ENCODE data around the gene UBAC1. TPM values are rescaled to one million over a fixed set of nuclear protein-coding genes. Genes with fewer than 3 reads are reported as not detected.

Gene UBAC1
- total and polyA plus RNA-seq, 10 of the 15 experiments (the other 5 are each of a cell fraction or from before 2014, with no cell fraction given) = 16.7 to 54.6 (median 38.5) TPM

DNA sequence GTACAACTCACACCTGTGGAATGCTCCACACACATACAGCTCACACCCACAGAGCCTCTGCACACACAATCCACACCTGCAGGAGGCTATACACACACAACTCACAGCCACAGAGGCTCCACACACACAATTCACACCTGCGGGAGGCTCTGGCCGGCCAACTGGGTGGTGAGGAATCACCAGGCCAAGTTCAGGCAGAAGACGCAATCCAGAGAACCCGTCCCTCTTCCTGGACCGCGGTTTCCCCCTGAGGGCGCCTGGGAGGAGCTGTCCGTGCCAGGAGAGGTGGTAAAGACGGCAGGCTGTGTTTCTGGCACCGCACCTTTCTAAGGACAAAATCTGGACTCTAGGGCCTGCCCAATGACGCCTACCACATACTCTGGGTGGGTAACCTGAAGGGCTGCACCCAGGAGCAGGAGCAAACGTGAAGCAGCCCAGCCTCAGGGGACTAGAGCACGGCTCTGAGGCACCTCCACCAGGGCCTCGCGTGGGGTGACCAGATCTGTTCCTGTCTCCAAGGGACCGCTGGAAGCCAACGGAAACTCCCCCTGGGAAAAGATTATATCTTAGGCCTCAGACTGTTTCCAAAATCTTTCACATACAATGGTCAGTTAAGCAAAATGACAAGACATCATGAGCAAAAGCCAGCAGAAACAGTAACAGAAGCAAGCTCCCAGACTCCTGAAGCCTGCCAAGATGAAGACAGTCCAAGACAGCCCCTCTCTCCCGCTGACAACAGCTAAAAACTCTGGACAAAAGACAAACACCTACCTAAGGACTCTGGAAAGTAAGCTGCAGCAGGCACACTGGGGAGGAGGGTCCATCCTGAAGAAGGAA, 70.8 kb downstream of the UBAC1 start (continued):
- no peak for TF ChIP-seq IKZF2 (IDR thresholded peaks at IDR 0.05)
- TF ChIP-seq, protein P1, sequence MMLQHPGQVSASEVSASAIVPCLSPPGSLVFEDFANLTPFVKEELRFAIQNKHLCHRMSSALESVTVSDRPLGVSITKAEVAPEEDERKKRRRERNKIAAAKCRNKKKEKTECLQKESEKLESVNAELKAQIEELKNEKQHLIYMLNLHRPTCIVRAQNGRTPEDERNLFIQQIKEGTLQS (IDR thresholded peaks at IDR 0.05; ENCODE audit: borderline replicate concordance, extremely low read depth, low read depth, low read length) = no peak
- TF ChIP-seq JUNB (IDR thresholded peaks at IDR 0.05) = no peak

DNA sequence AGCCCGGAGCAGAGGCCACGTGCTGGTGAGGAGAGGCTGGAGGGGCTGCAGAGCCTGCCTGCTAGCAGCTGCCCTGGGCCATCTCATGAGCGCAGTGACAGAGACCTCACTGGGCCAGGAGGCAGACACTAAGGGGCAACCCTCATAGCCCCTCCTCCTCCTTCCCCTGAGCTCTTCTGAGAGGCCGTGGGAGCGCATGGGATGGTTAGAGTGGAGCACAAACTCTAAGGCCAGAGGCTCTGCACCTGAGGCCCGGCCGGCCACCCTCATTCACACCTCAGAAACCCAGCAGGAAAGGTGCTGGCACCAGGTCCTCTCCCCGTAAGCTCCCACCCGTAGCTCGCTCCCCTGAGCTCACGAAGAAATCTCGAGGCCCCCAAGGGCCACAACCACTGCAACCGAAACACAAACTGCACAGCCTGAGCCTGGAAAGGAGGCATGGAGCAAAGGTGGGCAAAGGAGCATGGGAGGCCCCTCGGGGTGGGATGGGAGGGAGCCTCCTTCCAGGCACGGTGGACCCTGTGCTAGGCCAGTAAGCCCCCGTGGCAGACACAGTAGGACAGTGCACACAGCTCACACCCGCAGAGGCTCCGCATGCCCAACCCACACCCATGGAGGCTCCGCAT, 71.5 kb downstream of the UBAC1 start:
- no peak overlapping the region for H3K9ac ChIP-seq (ENCODE audit: control insufficient read depth, insufficient read depth, low read length)
- peaks cover 20% of the 10 kb centered on the region for H3K4me1 ChIP-seq (ENCODE audit: control insufficient read depth, insufficient read depth, low read length)
- no peak overlapping the region for H3K27ac ChIP-seq (ENCODE audit: control insufficient read depth, insufficient read depth)
- no peaks in the 10 kb centered on the region for H3K27me3 ChIP-seq (replicated peaks in 1 of 2; ENCODE audit: control insufficient read depth in 2 of 2, insufficient read depth in 2 of 2, low read length in 1 of 2)
- H4K20me1 ChIP-seq (ENCODE audit: control insufficient read depth, insufficient read depth) = no peaks in the 10 kb centered on the region; the same call in 1 of the 2 replicates
- H3K36me3 ChIP-seq (ENCODE audit: control insufficient read depth in 2 of 2, insufficient read depth in 2 of 2, low read length in 1 of 2) = peaks cover 0 to 5% of the 10 kb centered on the region in 2 experiments; a peak in 2 of 4 replicates
- ChIA-PET CTCF (no interaction called here), SMC1A (ENCODE audit: uncharacterized antibody, unreplicated experiment) (interaction anchor here (0.5 kb wide), 1 partner anchor 21 kb away, joined by 3 read pairs; no protein-coding TSS in a partner anchor), POLR2A (no interaction called here), RAD21 (ENCODE audit: unreplicated experiment) (no interaction called here)
- H3K9me3 ChIP-seq (replicated peaks; ENCODE audit: control insufficient read depth, insufficient read depth, low read length) = no peaks in the 10 kb centered on the region
- intact Hi-C loops (cut with micrococcal nuclease; ENCODE audit: unreplicated experiment) = no loop called here
- DNase-seq (ENCODE audit: low read depth, low spot score) = no peak
- WGBS (ENCODE audit: insufficient coverage, insufficient replicate concordance, low lambda C conversion rate, missing lambda C conversion rate) = 82% methylated on average over 17 of the region's 19 CpGs
- H3K79me2 ChIP-seq (ENCODE audit: control insufficient read depth, insufficient read depth, low read length) = peaks cover 50% of the 10 kb centered on the region
- TF ChIP-seq JUNB (IDR thresholded peaks at IDR 0.05) (no peak), FOS (IDR thresholded peaks at IDR 0.05; ENCODE audit: borderline replicate concordance, extremely low read depth, insufficient read length) (no peak), GATAD2B (conservative IDR thresholded peaks at IDR 0.05; ENCODE audit: low read depth) (no peak), NR2C2 (IDR thresholded peaks at IDR 0.05; ENCODE audit: borderline replicate concordance, control insufficient read depth, insufficient read length, low read depth) (no peak)
- TF ChIP-seq, protein P2, sequence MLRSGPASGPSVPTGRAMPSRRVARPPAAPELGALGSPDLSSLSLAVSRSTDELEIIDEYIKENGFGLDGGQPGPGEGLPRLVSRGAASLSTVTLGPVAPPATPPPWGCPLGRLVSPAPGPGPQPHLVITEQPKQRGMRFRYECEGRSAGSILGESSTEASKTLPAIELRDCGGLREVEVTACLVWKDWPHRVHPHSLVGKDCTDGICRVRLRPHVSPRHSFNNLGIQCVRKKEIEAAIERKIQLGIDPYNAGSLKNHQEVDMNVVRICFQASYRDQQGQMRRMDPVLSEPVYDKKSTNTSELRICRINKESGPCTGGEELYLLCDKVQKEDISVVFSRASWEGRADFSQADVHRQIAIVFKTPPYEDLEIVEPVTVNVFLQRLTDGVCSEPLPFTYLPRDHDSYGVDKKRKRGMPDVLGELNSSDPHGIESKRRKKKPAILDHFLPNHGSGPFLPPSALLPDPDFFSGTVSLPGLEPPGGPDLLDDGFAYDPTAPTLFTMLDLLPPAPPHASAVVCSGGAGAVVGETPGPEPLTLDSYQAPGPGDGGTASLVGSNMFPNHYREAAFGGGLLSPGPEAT (IDR thresholded peaks at IDR 0.05; ENCODE audit: low read depth) = no peak
- no peak overlapping the region for H2AFZ ChIP-seq (ENCODE audit: control insufficient read depth, low read depth, low read length)
- H3K4me2 ChIP-seq (ENCODE audit: control insufficient read depth, insufficient read depth) = no peak overlapping the region
- no TSS peak for BruUV-seq (replicated peaks)
- in situ Hi-C loops (cut with MboI) = no loop called here
- ATAC-seq = no peak
- H3K4me3 ChIP-seq = no peak overlapping the region
- FAIRE-seq = no peak
